ENCODE data around the gene TLK2.
"Not testable (repeated sequence)": the region's sequence is repeated elsewhere in the genome, so short reads cannot be mapped to it uniquely, and the experiment has no call there.

DNA sequence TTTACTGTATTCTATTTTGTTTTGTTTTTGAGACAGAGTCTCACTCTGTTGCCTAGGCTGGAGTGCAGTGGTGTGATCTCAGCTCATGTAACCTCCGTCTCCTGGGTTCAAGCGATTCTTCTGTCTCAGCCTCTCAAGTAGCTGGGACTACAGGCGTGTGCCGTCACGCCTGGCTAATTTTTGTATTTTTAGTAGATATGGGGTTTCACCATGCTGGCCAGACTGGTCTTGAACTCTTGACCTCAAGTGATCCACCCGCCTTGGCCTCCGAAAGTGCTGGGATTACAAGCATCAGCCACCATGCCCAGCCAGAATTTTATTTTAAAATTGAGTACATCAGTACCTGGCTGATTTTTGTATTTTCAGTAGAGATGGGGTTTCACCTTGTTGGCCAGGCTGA lies 15.4 kb downstream of the TLK2 start:
- TF ChIP-seq, protein P1, sequence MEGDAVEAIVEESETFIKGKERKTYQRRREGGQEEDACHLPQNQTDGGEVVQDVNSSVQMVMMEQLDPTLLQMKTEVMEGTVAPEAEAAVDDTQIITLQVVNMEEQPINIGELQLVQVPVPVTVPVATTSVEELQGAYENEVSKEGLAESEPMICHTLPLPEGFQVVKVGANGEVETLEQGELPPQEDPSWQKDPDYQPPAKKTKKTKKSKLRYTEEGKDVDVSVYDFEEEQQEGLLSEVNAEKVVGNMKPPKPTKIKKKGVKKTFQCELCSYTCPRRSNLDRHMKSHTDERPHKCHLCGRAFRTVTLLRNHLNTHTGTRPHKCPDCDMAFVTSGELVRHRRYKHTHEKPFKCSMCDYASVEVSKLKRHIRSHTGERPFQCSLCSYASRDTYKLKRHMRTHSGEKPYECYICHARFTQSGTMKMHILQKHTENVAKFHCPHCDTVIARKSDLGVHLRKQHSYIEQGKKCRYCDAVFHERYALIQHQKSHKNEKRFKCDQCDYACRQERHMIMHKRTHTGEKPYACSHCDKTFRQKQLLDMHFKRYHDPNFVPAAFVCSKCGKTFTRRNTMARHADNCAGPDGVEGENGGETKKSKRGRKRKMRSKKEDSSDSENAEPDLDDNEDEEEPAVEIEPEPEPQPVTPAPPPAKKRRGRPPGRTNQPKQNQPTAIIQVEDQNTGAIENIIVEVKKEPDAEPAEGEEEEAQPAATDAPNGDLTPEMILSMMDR (IDR thresholded peaks at IDR 0.05; ENCODE audit: low read depth, low read length), result not testable (repeated sequence)
- TF ChIP-seq, protein P2, sequence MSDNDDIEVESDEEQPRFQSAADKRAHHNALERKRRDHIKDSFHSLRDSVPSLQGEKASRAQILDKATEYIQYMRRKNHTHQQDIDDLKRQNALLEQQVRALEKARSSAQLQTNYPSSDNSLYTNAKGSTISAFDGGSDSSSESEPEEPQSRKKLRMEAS (IDR thresholded peaks at IDR 0.05; ENCODE audit: low read depth, low read length), result not testable (repeated sequence)
- not testable (repeated sequence) for TF ChIP-seq POLR2A (IDR thresholded peaks at IDR 0.05; ENCODE audit: extremely low read depth, insufficient read length); MYC (IDR thresholded peaks at IDR 0.05; ENCODE audit: low read depth, low read length)

All from NB4 (cell line).